Mucosa of descending colon (tissue), 3 donors: ENCODE data around the gene ABCG4. TPM values are rescaled to one million over a fixed set of nuclear protein-coding genes. Genes with fewer than 3 reads are reported as not detected.

Source experiments
- ATAC-seq: fragments of 200-7000 bp; cut with Tn5 transposase; one replicate; pipeline ENCODE4 v1.9.1; 2020; ENCODE audit warnings: mild to moderate bottlenecking, moderate library complexity
- DNase-seq, 3 donors: peaks; one replicate each; pipeline ENCODE4 v3.0.0-alpha.2; 2020
- H3K36me3 ChIP-seq: fragments of 200-600 bp; one replicate; pipeline ENCODE4 v1.8.0; 2021; ENCODE audit warnings: low read depth, mild to moderate bottlenecking
- H3K4me1 ChIP-seq: fragments of 200-600 bp; one replicate; pipeline ENCODE4 v1.8.0; 2021; ENCODE audit warnings: low read depth, mild to moderate bottlenecking
- H3K4me3 ChIP-seq: fragments of 200-600 bp; one replicate; pipeline ENCODE4 v1.8.0; 2021; ENCODE audit warnings: mild to moderate bottlenecking
- H3K9me3 ChIP-seq: fragments of 200-600 bp; one replicate; pipeline ENCODE4 v1.8.0; 2021; ENCODE audit warnings: mild to moderate bottlenecking
- intact Hi-C, 2 donors: fragments of 100-400 bp; cut with DNase I in 1 of 2; cut with micrococcal nuclease in 1 of 2; formaldehyde crosslinking; loops; one replicate each; pipeline versions ENCODE4 v1.11.0 to v1.11.1; 2022; cut with DNase I, micrococcal nuclease
- total RNA-seq, 3 donors: library from RNA; stranded (reverse); fragmentation: NEBNext Ultra II Directional in 2 of 3; extraction: Animal tissue kit (Norgen Biotek cat#: 25700) in 2 of 3; gene quantifications; one replicate each; pipeline versions ENCODE4 v1.2.1 to v1.2.4, GENCODE V29; 2021 to 2023
- TF ChIP-seq, protein P1 (sequence below): fragments of 200-600 bp; IDR thresholded peaks from one replicate; pipeline ENCODE4 v1.8.0; 2022; ENCODE audit warnings: antibody characterized with exemption, mild to moderate bottlenecking
- donor health status: DM: no; HTN: no; CAD: no; lungs with moderate emphysema.
- donor health status: DM: no; HTN: no; CAD: no.
- donor health status: DM: no; HTN: yes; CAD: no.

Gene ABCG4
- total RNA-seq, 3 donors from 2014 or later = 0.07 to 0.85 TPM; not detected in 1

GRCh38 chr11:119109843-119110242 is 39.0 kb upstream of the ABCG4 start:
- H3K4me3 ChIP-seq = no peak overlapping the region
- H3K9me3 ChIP-seq = no peaks in the 10 kb centered on the region
- DNase-seq (peak in 1 of 3 donors; percentile 21), ATAC-seq (no peak)
- intact Hi-C loops = no loop called here
- H3K4me1 ChIP-seq = peaks cover 17% of the 10 kb centered on the region
- no peaks in the 10 kb centered on the region for H3K36me3 ChIP-seq
- TF ChIP-seq, protein P1, sequence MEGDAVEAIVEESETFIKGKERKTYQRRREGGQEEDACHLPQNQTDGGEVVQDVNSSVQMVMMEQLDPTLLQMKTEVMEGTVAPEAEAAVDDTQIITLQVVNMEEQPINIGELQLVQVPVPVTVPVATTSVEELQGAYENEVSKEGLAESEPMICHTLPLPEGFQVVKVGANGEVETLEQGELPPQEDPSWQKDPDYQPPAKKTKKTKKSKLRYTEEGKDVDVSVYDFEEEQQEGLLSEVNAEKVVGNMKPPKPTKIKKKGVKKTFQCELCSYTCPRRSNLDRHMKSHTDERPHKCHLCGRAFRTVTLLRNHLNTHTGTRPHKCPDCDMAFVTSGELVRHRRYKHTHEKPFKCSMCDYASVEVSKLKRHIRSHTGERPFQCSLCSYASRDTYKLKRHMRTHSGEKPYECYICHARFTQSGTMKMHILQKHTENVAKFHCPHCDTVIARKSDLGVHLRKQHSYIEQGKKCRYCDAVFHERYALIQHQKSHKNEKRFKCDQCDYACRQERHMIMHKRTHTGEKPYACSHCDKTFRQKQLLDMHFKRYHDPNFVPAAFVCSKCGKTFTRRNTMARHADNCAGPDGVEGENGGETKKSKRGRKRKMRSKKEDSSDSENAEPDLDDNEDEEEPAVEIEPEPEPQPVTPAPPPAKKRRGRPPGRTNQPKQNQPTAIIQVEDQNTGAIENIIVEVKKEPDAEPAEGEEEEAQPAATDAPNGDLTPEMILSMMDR = no peak

DNA sequence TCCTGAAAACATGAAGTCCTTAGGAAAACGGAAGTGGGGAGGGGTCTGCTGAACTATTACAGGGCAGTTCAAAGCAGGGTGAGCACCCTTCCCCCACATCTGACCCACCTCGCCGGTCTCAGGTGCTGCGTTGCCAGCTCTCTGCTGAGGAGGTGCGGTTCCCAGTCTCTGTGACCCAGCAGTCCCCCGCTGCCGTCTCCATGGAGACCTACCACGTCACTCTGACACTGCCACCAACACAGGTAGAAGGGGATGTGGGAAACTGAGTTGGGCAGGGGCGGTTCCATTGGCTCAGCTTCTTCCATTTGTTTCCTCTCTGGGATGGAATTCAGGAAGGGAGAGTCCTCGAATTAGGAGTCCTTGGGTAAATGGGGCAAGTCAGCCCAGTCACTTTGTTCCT is 38.4 kb upstream of the ABCG4 start:
- intact Hi-C loops = no loop called here
- H3K9me3 ChIP-seq = no peaks in the 10 kb centered on the region
- ATAC-seq = no peak
- TF ChIP-seq, protein P1 = no peak
- H3K4me3 ChIP-seq = no peak overlapping the region
- peaks cover 17% of the 10 kb centered on the region for H3K4me1 ChIP-seq
- no peaks in the 10 kb centered on the region for H3K36me3 ChIP-seq
- peak in 1 of 3 donors; percentile 25 for DNase-seq

- intact Hi-C loops = no loop called here
- no peak for ATAC-seq
- TF ChIP-seq, protein P1 = no peak
- DNase-seq = no peak
- Histone ChIP-seq H3K9me3 (no peaks in the 10 kb centered on the region), H3K4me3 (no peak overlapping the region), H3K36me3 (no peaks in the 10 kb centered on the region), H3K4me1 (peaks cover 17% of the 10 kb centered on the region)
Measured at GRCh38 chr11:119111361-119111925, 37.4 kb upstream of the ABCG4 start.

DNA sequence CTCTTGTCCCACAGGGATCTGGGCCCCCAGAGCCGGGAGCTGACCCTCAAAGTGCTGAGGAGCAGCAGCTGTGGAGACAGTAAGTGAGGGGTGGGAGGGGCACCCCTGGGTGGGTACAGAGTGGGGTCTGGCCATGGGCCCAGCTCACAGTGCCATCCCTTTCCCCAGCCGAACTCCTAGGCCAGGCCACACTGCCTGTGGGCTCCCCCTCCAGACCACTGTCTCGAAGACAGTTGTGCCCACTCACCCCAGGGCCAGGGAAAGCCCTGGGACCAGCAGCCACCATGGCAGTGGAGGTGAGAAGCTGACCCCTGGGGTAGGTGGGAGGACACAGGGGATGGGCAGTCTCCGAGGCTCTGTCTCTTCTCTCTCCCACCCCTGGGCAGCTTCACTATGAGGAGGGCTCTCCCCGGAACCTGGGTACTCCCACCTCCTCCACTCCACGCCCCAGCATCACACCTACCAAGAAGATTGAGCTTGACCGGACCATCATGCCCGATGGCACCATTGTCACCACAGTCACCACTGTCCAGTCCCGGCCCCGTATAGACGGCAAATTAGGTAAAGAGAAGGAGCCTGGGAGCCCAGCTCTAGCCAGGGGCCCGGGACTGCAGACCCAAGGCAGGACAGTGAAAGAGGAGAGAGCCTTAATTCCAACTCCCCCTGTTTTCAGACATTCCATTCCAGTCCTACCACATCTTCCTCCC is 36.4 kb upstream of the ABCG4 start:
- H3K9me3 ChIP-seq = no peaks in the 10 kb centered on the region
- intact Hi-C loops = no loop called here
- ATAC-seq (no peak), DNase-seq (no peak)
- no peak overlapping the region for H3K4me3 ChIP-seq
- H3K36me3 ChIP-seq = no peaks in the 10 kb centered on the region
- H3K4me1 ChIP-seq = peaks cover 17% of the 10 kb centered on the region
- TF ChIP-seq, protein P1 = no peak

GRCh38 chr11:119113716-119114115 is 35.1 kb upstream of the ABCG4 start:
- intact Hi-C loops = no loop called here
- no peak for ATAC-seq
- Histone ChIP-seq H3K36me3 (no peaks in the 10 kb centered on the region), H3K9me3 (no peaks in the 10 kb centered on the region), H3K4me1 (peaks cover 10% of the 10 kb centered on the region), H3K4me3 (no peak overlapping the region)
- no peak for DNase-seq
- TF ChIP-seq, protein P1 = no peak
